Endodermal cell (in vitro differentiated cells): Measurements from ENCODE around the gene MEX3A. TPM values are rescaled to one million over a fixed set of nuclear protein-coding genes. Genes with fewer than 3 reads are reported as not detected.

ENCODE experiments used
- DNase-seq: peaks from one replicate; pipeline ENCODE4 v3.0.0-alpha.2; 2017
- H3K27ac ChIP-seq: 2 replicates; pipeline ENCODE4 v1.5.1; 2013; ENCODE audit warnings: mild to moderate bottlenecking, low read depth, low read length, moderate library complexity
- H3K27me3 ChIP-seq: 2 replicates; pipeline ENCODE4 v1.6.1; 2013; ENCODE audit warnings: mild to moderate bottlenecking, low read length, moderate library complexity; ENCODE audit not compliant: insufficient read depth, control insufficient read depth, poor library complexity, severe bottlenecking
- H3K36me3 ChIP-seq: 2 replicates; pipeline ENCODE4 v1.7.0; 2013; ENCODE audit warnings: mild to moderate bottlenecking, low read length, moderate library complexity; ENCODE audit not compliant: control insufficient read depth, insufficient read depth
- H3K4me1 ChIP-seq: one replicate; pipeline ENCODE4 v1.7.0; 2013; ENCODE audit warnings: low read length; ENCODE audit not compliant: control insufficient read depth, insufficient read depth
- H3K4me3 ChIP-seq: 2 replicates; pipeline ENCODE4 v1.5.1; 2013; ENCODE audit warnings: mild to moderate bottlenecking, low read length, moderate library complexity
- H3K9ac ChIP-seq: 2 replicates; pipeline ENCODE4 v1.6.1; 2013; ENCODE audit warnings: mild to moderate bottlenecking, low read length, moderate library complexity; ENCODE audit not compliant: poor library complexity, severe bottlenecking; ENCODE audit errors: extremely low read depth
- H3K9me3 ChIP-seq: 2 replicates; pipeline ENCODE4 v1.6.1; 2013; ENCODE audit warnings: mild to moderate bottlenecking, low read length, moderate library complexity; ENCODE audit not compliant: control insufficient read depth
- H3K27ac Mint-ChIP-seq: 2 replicates; pipeline ENCODE4 v1.8.0; 2020; ENCODE audit warnings: mixed read lengths
- H3K27me3 Mint-ChIP-seq: 2 replicates; pipeline ENCODE4 v1.8.0; 2021; ENCODE audit warnings: mild to moderate bottlenecking, mixed read lengths; ENCODE audit not compliant: insufficient read depth
- H3K36me3 Mint-ChIP-seq: 2 replicates; pipeline ENCODE4 v1.8.0; 2020; ENCODE audit warnings: low read depth, mixed read lengths
- H3K4me1 Mint-ChIP-seq: 2 replicates; pipeline ENCODE4 v1.8.0; 2020; ENCODE audit warnings: mixed read lengths
- H3K4me3 Mint-ChIP-seq: 2 replicates; pipeline ENCODE4 v1.8.0; 2020; ENCODE audit warnings: mild to moderate bottlenecking, moderate library complexity, mixed read lengths
- H3K9me3 Mint-ChIP-seq: 2 replicates; pipeline ENCODE4 v1.8.0; 2020; ENCODE audit warnings: mild to moderate bottlenecking, mixed read lengths
- WGBS, 2 experiments: methylation state at CpG; one replicate each; pipeline versions ENCODE4 v1.1.5 to v1.1.7; 2013; ENCODE audit warnings: missing lambda C conversion rate in 2 of 2, mixed read lengths in 1 of 2; ENCODE audit not compliant: insufficient coverage in 1 of 2, insufficient read length in 1 of 2; 5-methylcytosine and 5-hydroxymethylcytosine counted together
- total RNA-seq, 2 donors: library from RNA; stranded (reverse); fragmentation: NEBNext Ultra II Directional in 1 of 2; extraction: Animal tissue kit (Norgen Biotek cat#: 25700) in 1 of 2; gene quantifications; 2 replicates in 1 of 2; 3 replicates in 1 of 2; pipeline ENCODE4 v1.2.1, GENCODE V29; 2021
- TF ChIP-seq, protein P1 (sequence below): fragments of 200-600 bp; sonication (generic); conservative IDR thresholded peaks from 2 replicates; pipeline ENCODE4 v1.5.0; 2021; ENCODE audit warnings: antibody characterized with exemption, mild to moderate bottlenecking

Gene MEX3A
- total RNA-seq, 2 donors from 2014 or later: 91.8 to 94.3 TPM

DNA sequence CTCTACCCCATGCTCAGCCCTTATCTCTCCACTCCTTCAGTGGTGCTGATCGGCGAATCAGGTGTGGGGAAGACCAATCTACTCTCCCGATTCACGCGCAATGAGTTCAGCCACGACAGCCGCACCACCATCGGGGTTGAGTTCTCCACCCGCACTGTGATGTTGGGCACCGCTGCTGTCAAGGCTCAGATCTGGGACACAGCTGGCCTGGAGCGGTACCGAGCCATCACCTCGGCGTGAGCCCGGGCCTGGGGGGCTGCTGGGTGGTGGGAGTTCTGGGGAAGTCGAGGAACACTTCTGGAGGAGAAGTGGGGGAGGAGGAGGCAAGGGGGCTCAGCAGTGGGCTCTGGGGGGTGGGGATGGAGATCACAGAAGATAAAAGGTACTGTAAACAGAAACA lies 16.4 kb downstream of the MEX3A start:
- H3K36me3 Mint-ChIP-seq: peaks cover 32% of the 10 kb centered on the region
- H3K4me1 Mint-ChIP-seq: peaks cover 39% of the 10 kb centered on the region
- no peaks in the 10 kb centered on the region for H3K9me3 ChIP-seq
- no peak overlapping the region for H3K9ac ChIP-seq
- WGBS, 2 experiments: 77 to 78% methylated on average over 6 to 16 of the region's 16 CpGs
- TF ChIP-seq, protein P1, sequence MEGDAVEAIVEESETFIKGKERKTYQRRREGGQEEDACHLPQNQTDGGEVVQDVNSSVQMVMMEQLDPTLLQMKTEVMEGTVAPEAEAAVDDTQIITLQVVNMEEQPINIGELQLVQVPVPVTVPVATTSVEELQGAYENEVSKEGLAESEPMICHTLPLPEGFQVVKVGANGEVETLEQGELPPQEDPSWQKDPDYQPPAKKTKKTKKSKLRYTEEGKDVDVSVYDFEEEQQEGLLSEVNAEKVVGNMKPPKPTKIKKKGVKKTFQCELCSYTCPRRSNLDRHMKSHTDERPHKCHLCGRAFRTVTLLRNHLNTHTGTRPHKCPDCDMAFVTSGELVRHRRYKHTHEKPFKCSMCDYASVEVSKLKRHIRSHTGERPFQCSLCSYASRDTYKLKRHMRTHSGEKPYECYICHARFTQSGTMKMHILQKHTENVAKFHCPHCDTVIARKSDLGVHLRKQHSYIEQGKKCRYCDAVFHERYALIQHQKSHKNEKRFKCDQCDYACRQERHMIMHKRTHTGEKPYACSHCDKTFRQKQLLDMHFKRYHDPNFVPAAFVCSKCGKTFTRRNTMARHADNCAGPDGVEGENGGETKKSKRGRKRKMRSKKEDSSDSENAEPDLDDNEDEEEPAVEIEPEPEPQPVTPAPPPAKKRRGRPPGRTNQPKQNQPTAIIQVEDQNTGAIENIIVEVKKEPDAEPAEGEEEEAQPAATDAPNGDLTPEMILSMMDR: no peak
- H3K27me3 ChIP-seq: no peaks in the 10 kb centered on the region
- no peak overlapping the region for H3K27ac ChIP-seq
- no peak overlapping the region for H3K4me3 Mint-ChIP-seq
- peaks cover 2% of the 10 kb centered on the region for H3K4me1 ChIP-seq
- H3K27me3 Mint-ChIP-seq: no peaks in the 10 kb centered on the region
- H3K4me3 ChIP-seq: no peak overlapping the region
- no peak overlapping the region for H3K27ac Mint-ChIP-seq
- no peaks in the 10 kb centered on the region for H3K36me3 ChIP-seq
- DNase-seq: no peak
- no peaks in the 10 kb centered on the region for H3K9me3 Mint-ChIP-seq

- TF ChIP-seq, protein P1: no peak
- no peak overlapping the region for H3K4me3 Mint-ChIP-seq
- Histone ChIP-seq H3K4me1 (peaks cover 2% of the 10 kb centered on the region), H3K9ac (no peak overlapping the region), H3K4me3 (no peak overlapping the region), H3K9me3 (no peaks in the 10 kb centered on the region), H3K27me3 (no peaks in the 10 kb centered on the region), H3K36me3 (no peaks in the 10 kb centered on the region), H3K27ac (no peak overlapping the region)
- H3K9me3 Mint-ChIP-seq: no peaks in the 10 kb centered on the region
- H3K27ac Mint-ChIP-seq: peak overlapping the region; percentile 17
- 91 to 95% methylated on average over 3 of the region's 3 CpGs for WGBS, 2 experiments
- H3K36me3 Mint-ChIP-seq: peaks cover 29% of the 10 kb centered on the region
- peaks cover 41% of the 10 kb centered on the region for H3K4me1 Mint-ChIP-seq
- no peaks in the 10 kb centered on the region for H3K27me3 Mint-ChIP-seq
- DNase-seq: no peak
These were observed 17.1 kb downstream of the MEX3A start for GRCh38 chr1:156065212-156065611.

GRCh38 chr1:156064615-156065014 lies 17.6 kb downstream of the MEX3A start:
- Histone ChIP-seq H3K27me3 (no peaks in the 10 kb centered on the region), H3K9ac (no peak overlapping the region), H3K4me3 (no peak overlapping the region), H3K9me3 (no peaks in the 10 kb centered on the region), H3K36me3 (no peaks in the 10 kb centered on the region), H3K4me1 (peaks cover 2% of the 10 kb centered on the region), H3K27ac (no peak overlapping the region)
- no peak overlapping the region for H3K4me3 Mint-ChIP-seq
- H3K27me3 Mint-ChIP-seq: no peaks in the 10 kb centered on the region
- 88 to 92% methylated on average over 2 of the region's 2 CpGs for WGBS, 2 experiments
- H3K4me1 Mint-ChIP-seq: peaks cover 41% of the 10 kb centered on the region
- no peak for DNase-seq
- H3K9me3 Mint-ChIP-seq: no peaks in the 10 kb centered on the region
- no peak overlapping the region for H3K27ac Mint-ChIP-seq
- TF ChIP-seq, protein P1: no peak
- H3K36me3 Mint-ChIP-seq: peaks cover 24% of the 10 kb centered on the region
